NCI-H2227 (cell line): ENCODE measurements around the gene NWD2.

Source experiments
- DNase-seq: peaks from one replicate; lab custom pipeline; 2025; ENCODE audit not compliant: unreplicated experiment; lab: John Stamatoyannopoulos, UW

NWD2 gene

GRCh38 chr4:37299468-37299867 is 54.9 kb downstream of the NWD2 start:
- DNase-seq = no peak

DNA sequence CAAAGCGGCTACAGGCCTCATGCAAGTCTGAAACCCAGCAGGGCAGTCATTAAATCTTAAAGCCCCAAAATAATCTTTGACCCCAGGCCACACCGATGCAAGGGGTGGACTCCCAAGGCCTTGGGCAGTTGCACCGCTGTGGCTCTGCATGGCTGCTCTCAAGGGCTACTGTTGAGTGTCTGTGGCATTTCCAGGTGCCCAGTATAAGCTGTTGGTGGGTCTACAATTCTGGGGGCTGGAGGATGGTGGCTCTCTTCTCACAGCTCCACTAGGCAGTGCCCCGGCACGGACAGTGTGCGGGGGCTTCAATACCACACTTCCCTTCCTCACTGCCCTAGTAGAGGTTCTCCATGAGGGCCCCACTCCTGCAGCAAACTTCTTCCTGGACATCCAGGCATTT is 60.1 kb downstream of the NWD2 start:
- DNase-seq = no peak

GRCh38 chr4:37305984-37306383 is 61.4 kb downstream of the NWD2 start:
- no peak for DNase-seq

- no peak for DNase-seq
Observed at GRCh38 chr4:37317104-37317643, 72.6 kb downstream of the NWD2 start.

GRCh38 chr4:37320513-37321235 is 76.1 kb downstream of the NWD2 start:
- DNase-seq = no peak

GRCh38 chr4:37322122-37322521 is 77.6 kb downstream of the NWD2 start:
- DNase-seq = no peak

DNA sequence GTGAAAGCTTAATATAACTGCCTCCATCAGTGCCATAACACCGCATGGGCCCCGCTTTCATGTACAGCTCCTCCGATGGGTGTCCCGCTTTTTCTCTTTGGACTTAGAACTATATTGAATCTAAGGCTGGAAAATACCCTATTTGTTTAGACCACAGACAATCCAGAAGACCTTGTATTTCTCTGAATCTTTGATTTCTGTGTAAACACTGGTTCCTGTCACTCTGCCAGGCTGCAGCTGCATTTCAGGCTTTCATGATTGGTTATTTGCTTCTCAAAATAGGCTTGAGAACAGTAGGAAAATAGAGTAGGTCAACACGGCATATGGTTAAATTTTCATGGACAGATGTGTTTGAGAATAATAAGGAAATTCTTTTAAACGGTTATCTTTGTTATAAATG is 80.0 kb downstream of the NWD2 start:
- DNase-seq = no peak

DNA sequence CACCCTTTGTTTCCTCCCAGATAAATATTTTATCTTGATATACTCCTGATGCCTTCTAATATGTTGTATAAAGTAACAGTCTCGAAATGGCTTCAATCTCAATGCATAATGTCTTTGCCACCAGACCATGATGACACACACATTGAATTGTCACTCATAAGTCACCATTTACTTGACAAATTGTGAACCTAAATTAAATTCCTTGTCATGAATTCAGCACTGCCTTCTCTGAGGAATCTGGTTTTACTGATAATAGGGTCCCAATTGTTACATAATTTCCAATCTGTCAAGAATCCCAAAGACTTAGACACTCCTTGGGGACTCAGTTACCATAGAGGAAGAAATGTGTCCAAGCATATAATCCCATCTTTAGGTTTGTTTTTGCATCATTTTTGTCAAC is 82.3 kb downstream of the NWD2 start:
- no peak for DNase-seq

GRCh38 chr4:37338972-37339371 is 94.4 kb downstream of the NWD2 start:
- no peak for DNase-seq

GRCh38 chr4:37358748-37359147 is 114.2 kb downstream of the NWD2 start:
- no peak for DNase-seq

GRCh38 chr4:37359261-37359660 is 114.7 kb downstream of the NWD2 start:
- DNase-seq = no peak

DNA sequence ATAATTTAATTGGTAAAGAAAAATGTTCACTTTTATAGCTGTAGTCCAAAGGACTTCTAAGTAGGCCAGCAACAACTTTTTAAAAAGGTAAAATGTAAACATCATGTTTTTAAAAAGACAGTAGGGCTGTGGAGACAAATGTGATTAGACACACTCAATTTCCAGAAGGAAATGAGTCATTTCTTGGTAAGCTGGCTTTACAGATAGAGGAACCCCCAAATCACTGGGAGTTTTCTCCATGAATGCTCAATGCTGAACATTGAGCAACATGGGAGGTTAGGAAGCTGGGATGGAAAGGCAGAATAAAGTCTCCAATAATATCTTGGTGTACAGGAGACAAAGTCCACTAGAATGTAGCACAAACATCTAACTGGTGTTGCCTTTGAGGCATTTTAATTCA is 121.3 kb downstream of the NWD2 start:
- DNase-seq = no peak

GRCh38 chr4:37367901-37368300 is 123.4 kb downstream of the NWD2 start:
- no peak for DNase-seq

- DNase-seq = no peak
Observed at GRCh38 chr4:37370052-37370451, 125.5 kb downstream of the NWD2 start.

GRCh38 chr4:37381040-37381668 is 136.6 kb downstream of the NWD2 start:
- no peak for DNase-seq

GRCh38 chr4:37383579-37384229 is 139.2 kb downstream of the NWD2 start:
- no peak for DNase-seq

GRCh38 chr4:37385424-37385823 is 140.9 kb downstream of the NWD2 start:
- DNase-seq = no peak

GRCh38 chr4:37388681-37389365 is 144.3 kb downstream of the NWD2 start:
- DNase-seq = no peak

DNA sequence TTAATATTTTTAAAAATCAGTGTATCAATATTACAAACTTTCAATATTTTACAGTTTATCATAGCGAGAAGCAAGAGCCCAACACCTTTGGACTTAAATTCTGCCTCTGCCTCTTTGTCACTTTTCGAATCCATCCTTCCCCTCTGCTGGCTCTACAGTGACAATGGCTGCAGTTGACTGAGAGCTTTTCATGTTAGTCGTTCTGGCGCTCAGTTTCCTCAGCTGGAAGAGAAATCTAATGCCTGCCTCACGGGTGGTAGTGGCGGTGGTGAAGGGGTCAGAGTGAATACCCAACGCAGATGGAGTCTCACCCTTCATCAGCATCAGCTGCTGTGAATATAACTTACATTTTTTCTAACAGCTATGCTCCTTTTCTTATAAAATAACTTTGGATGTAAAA is 144.8 kb downstream of the NWD2 start:
- no peak for DNase-seq

GRCh38 chr4:37389967-37390580 is 145.5 kb downstream of the NWD2 start:
- DNase-seq = peak; percentile 32
